MM.1S (cell line): ENCODE data around the gene SPECC1L.

Experiments used
- DNase-seq: peaks from one replicate; pipeline ENCODE4 v3.0.0-alpha.2; 2015
- H2AFZ ChIP-seq: fragments of 300-600 bp; sonication (generic); 2 replicates; pipeline ENCODE4 v1.6.0; 2016; ENCODE audit warnings: antibody characterized with exemption, low read length
- H3F3A ChIP-seq: fragments of 300-600 bp; sonication (generic); 2 replicates; pipeline ENCODE4 v1.6.1; 2016; ENCODE audit warnings: mild to moderate bottlenecking, antibody characterized with exemption, low read length, moderate library complexity, mixed read lengths; ENCODE audit not compliant: insufficient read depth
- H3K27ac ChIP-seq: fragments of 300-600 bp; sonication (generic); 2 replicates; pipeline ENCODE4 v1.5.1; 2016; ENCODE audit warnings: mild to moderate bottlenecking, low read length
- H3K27me3 ChIP-seq: fragments of 300-600 bp; sonication (generic); replicated peaks from 2 replicates; pipeline ENCODE4 v1.6.0; 2016; ENCODE audit warnings: low read length; ENCODE audit not compliant: insufficient read depth
- H3K36me3 ChIP-seq: fragments of 300-600 bp; sonication (generic); replicated peaks from 2 replicates; pipeline ENCODE4 v1.6.1; 2016; ENCODE audit warnings: mild to moderate bottlenecking, low read length, mixed read lengths; ENCODE audit not compliant: insufficient read depth
- H3K4me1 ChIP-seq: fragments of 300-600 bp; sonication (generic); 2 replicates; pipeline ENCODE4 v1.6.1; 2016; ENCODE audit warnings: low read length, mixed read lengths
- H3K4me2 ChIP-seq: fragments of 300-600 bp; sonication (generic); 2 replicates; pipeline ENCODE4 v1.6.0; 2016; ENCODE audit warnings: low read depth, low read length
- H3K4me3 ChIP-seq: fragments of 300-600 bp; sonication (generic); 2 replicates; pipeline ENCODE4 v1.5.1; 2016; ENCODE audit warnings: low read length, mixed read lengths
- H3K79me2 ChIP-seq: fragments of 300-600 bp; sonication (generic); 2 replicates; pipeline ENCODE4 v1.6.1; 2016; ENCODE audit warnings: mixed run types, low read length, mixed read lengths
- H3K9ac ChIP-seq: fragments of 300-600 bp; sonication (generic); 2 replicates; pipeline ENCODE4 v1.6.1; 2016; ENCODE audit warnings: low read length, mixed read lengths
- H3K9me2 ChIP-seq: fragments of 300-600 bp; sonication (generic); replicated peaks from 2 replicates; pipeline ENCODE4 v1.6.1; 2016; ENCODE audit warnings: mild to moderate bottlenecking, low read length, mixed read lengths; ENCODE audit not compliant: insufficient read depth
- H3K9me3 ChIP-seq: fragments of 300-600 bp; sonication (generic); replicated peaks from 2 replicates; pipeline ENCODE4 v1.6.1; 2016; ENCODE audit warnings: mild to moderate bottlenecking, low read length, mixed read lengths; ENCODE audit not compliant: insufficient read depth
- H4K20me1 ChIP-seq: fragments of 300-600 bp; sonication (generic); 2 replicates; pipeline ENCODE4 v1.6.1; 2016; ENCODE audit warnings: mild to moderate bottlenecking, low read length, moderate library complexity, mixed read lengths; ENCODE audit not compliant: insufficient read depth
- EZH2 ChIP-seq: fragments of 300-600 bp; sonication (generic); optimal IDR thresholded peaks from 2 replicates; pipeline ENCODE3; 2017; ENCODE audit warnings: low read depth, mild to moderate bottlenecking, antibody characterized with exemption, low read length, mixed read lengths
- EZH2phosphoT487 ChIP-seq: fragments of 300-600 bp; sonication (generic); IDR thresholded peaks from 2 replicates; pipeline ENCODE4 v1.6.1; 2018; ENCODE audit warnings: antibody characterized with exemption, low read length
- TF ChIP-seq, protein P1 (sequence below): fragments of 300-600 bp; sonication (generic); IDR thresholded peaks from 2 replicates; pipeline ENCODE4 v1.5.1; 2016; ENCODE audit warnings: antibody characterized with exemption, low read length, mixed read lengths

Gene SPECC1L

DNA sequence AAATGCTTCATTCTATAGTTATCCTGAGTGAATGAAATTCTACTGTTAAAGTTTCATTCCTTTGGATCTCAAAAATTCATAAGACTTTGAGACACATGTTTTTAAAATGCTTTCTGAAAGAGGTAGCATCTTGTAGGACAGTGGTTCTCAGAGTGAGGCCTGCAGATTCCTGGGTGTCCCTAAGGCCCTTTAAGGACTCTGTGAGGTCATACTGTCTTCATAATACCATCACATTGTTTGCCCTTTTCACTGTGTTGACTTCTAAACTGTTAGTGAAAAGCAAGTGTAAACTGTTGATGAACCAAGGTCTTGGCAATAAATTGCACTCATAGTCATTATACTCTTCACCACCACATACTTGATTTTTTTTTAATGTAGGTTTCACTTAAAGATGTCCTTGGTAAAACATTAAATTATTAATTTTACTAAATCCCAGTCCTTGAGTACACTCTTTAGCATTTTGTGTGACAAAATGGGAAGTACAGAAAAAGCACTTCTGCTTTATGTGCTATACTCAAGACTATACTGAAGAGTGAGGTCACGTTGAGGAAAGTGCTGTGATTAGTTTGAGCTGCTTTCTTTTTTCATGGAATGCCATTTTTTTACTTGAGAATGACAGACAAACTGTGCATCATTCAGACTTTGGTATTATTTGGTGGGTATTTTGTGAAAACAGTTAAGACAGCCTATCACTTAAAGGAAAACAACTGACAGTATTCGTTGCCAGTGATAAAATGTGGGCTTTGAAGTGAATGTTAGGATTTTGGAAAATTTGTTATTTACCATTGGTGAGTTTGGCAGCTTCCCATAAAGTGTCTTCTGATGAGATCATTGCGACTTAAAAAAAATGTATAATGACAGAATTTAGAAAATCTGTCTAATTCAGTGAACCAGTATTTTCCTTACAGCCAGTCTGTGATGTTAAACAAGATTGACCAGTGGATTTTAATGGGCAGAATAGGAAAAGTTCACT, 61.1 kb downstream of the SPECC1L start:
- Histone ChIP-seq H3K4me1 (no peaks in the 10 kb centered on the region), H3K9me3 (no peaks in the 10 kb centered on the region), H4K20me1 (no peaks in the 10 kb centered on the region), H2AFZ (no peak overlapping the region), H3K4me3 (no peak overlapping the region), H3K9me2 (no peaks in the 10 kb centered on the region), H3K27ac (no peak overlapping the region), H3K9ac (no peak overlapping the region), H3K36me3 (0 out of 2 replicates have a peak, but pooled peaks cover 7% of the 10 kb centered on the region), H3F3A (no peaks in the 10 kb centered on the region), H3K27me3 (no peaks in the 10 kb centered on the region), H3K4me2 (no peak overlapping the region), H3K79me2 (0 out of 2 replicates have a peak, but pooled peaks cover 9% of the 10 kb centered on the region)
- TF ChIP-seq EZH2 (no peak), EZH2phosphoT487 (no peak)
- TF ChIP-seq, protein P1, sequence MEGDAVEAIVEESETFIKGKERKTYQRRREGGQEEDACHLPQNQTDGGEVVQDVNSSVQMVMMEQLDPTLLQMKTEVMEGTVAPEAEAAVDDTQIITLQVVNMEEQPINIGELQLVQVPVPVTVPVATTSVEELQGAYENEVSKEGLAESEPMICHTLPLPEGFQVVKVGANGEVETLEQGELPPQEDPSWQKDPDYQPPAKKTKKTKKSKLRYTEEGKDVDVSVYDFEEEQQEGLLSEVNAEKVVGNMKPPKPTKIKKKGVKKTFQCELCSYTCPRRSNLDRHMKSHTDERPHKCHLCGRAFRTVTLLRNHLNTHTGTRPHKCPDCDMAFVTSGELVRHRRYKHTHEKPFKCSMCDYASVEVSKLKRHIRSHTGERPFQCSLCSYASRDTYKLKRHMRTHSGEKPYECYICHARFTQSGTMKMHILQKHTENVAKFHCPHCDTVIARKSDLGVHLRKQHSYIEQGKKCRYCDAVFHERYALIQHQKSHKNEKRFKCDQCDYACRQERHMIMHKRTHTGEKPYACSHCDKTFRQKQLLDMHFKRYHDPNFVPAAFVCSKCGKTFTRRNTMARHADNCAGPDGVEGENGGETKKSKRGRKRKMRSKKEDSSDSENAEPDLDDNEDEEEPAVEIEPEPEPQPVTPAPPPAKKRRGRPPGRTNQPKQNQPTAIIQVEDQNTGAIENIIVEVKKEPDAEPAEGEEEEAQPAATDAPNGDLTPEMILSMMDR, result no peak
- no peak for DNase-seq

DNA sequence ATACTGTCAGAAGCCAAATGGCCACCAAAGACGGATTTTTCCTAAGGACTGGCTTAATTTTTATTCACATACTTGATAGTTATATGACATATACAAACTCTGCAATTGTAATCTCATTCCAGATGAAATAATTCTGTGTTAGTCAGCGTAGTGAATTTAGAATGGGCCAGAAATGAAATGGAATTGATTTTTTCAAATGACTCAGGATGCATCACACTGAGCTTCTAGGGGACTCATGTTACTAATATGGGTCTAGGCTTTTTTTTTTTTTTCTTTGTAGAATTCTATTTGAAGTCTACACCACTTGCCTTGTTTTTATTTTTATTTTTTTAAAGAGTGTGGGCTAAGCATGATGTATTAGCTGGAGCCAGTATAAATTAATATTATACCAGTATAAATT, 62.7 kb downstream of the SPECC1L start:
- H3K36me3 ChIP-seq, result 0 out of 2 replicates have a peak, but pooled peaks cover 7% of the 10 kb centered on the region
- no peaks in the 10 kb centered on the region for H3K79me2 ChIP-seq
- H4K20me1 ChIP-seq, result no peaks in the 10 kb centered on the region
- H2AFZ ChIP-seq, result no peak overlapping the region
- no peaks in the 10 kb centered on the region for H3K9me3 ChIP-seq
- no peaks in the 10 kb centered on the region for H3K4me1 ChIP-seq
- no peak overlapping the region for H3K27ac ChIP-seq
- TF ChIP-seq EZH2phosphoT487, result no peak
- no peaks in the 10 kb centered on the region for H3K27me3 ChIP-seq
- no peak overlapping the region for H3K4me3 ChIP-seq
- no peaks in the 10 kb centered on the region for H3F3A ChIP-seq
- H3K9ac ChIP-seq, result no peak overlapping the region
- no peak overlapping the region for H3K4me2 ChIP-seq
- no peak for DNase-seq
- H3K9me2 ChIP-seq, result no peaks in the 10 kb centered on the region

DNA sequence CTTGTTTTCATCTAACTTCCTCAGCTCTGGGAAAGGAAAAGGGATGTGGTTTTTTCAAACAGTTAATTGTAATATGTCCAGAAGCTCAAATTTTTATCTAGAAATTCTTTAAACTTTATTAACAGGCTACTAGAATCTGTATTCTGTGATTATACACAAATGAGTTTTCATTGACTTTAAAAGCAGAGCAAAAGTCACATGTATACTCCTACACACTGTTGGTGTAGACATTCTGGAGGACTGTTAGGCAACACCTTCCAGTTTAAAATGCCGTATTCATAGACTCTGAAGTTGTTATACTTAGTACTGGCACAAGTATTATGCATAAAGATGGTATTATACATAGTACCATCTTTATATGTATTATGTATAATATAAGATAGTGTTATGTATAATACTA, 64.9 kb downstream of the SPECC1L start:
- Histone ChIP-seq H4K20me1 (no peaks in the 10 kb centered on the region), H3K79me2 (no peaks in the 10 kb centered on the region)
- no peak for TF ChIP-seq EZH2phosphoT487
- TF ChIP-seq, protein P1, result no peak
- no peak for TF ChIP-seq EZH2

More for the DNA sequence above, 64.9 kb downstream of the SPECC1L start:
- no peaks in the 10 kb centered on the region for H3K9me3 ChIP-seq
- DNase-seq, result no peak
- no peak overlapping the region for H3K27ac ChIP-seq
- no peak overlapping the region for H3K9ac ChIP-seq
- H3K4me3 ChIP-seq, result no peak overlapping the region
- no peaks in the 10 kb centered on the region for H3K4me1 ChIP-seq
- no peak overlapping the region for H3K4me2 ChIP-seq
- no peaks in the 10 kb centered on the region for H3K9me2 ChIP-seq
- no peaks in the 10 kb centered on the region; the same call in 1 of the 2 replicates for H3K36me3 ChIP-seq
- H3K27me3 ChIP-seq, result no peaks in the 10 kb centered on the region
- no peaks in the 10 kb centered on the region for H3F3A ChIP-seq
- H2AFZ ChIP-seq, result no peak overlapping the region
